ENCODE data around the gene TP63. TPM values are rescaled to one million over a fixed set of nuclear protein-coding genes. Genes with fewer than 3 reads are reported as not detected.

TP63 gene
- total and polyA plus RNA-seq, 2 donors (not counting 3 experiments of a cell fraction or from before 2014, with no cell fraction given) = not detected

- H3K36me3 ChIP-seq (ENCODE audit: control insufficient read depth in 2 of 2, extremely low read depth in 1 of 2, insufficient read depth in 2 of 2, low read length in 2 of 2) = no peaks in the 10 kb centered on the region
- H3K9me1 ChIP-seq (replicated peaks; ENCODE audit: control insufficient read depth, extremely low read depth, insufficient read depth, low read length) = no peaks in the 10 kb centered on the region
- TF ChIP-seq POLR2AphosphoS5 (IDR thresholded peaks at IDR 0.05; ENCODE audit: insufficient read depth, low read depth, low read length) (no peak), FOS (IDR thresholded peaks at IDR 0.05; ENCODE audit: borderline replicate concordance, insufficient read depth, low read length) (no peak), MAX (IDR thresholded peaks at IDR 0.05; ENCODE audit: insufficient read depth, insufficient read length) (no peak), JUN (IDR thresholded peaks at IDR 0.05; ENCODE audit: borderline replicate concordance, insufficient read depth, insufficient read length, low read depth) (no peak), EZH2 (IDR thresholded peaks at IDR 0.05; ENCODE audit: borderline replicate concordance, low read depth, low read length, severe bottlenecking) (no peak), CTCF (IDR thresholded peaks at IDR 0.05; ENCODE audit: extremely low read depth in 1 of 2, insufficient read depth in 1 of 2, low read depth in 1 of 2, low read length in 2 of 2) (no peak), POLR2A (IDR thresholded peaks at IDR 0.05; ENCODE audit: low read depth, low read length) (no peak), MYC (IDR thresholded peaks at IDR 0.05; ENCODE audit: low read depth, low read length) (no peak), GATA2 (IDR thresholded peaks at IDR 0.05; ENCODE audit: insufficient read depth, insufficient read length, low read depth, low read length) (no peak)
- CTCF ChIA-PET = interaction anchor here (0.8 to 2.3 kb wide), 4 partner anchors 11 to 274 kb away, joined by 3 to 12 read pairs (median 4); no protein-coding TSS in a partner anchor
- no peak for DNase-seq (ENCODE audit: low read depth, low spot score)
- intact Hi-C loops (cut with micrococcal nuclease) (no loop called here), dilution Hi-C loops (cut with MboI; ENCODE audit: extremely low pct_ligation_motif_present, low sequenced_read_pairs) (no loop called here)
- no peak for FAIRE-seq
- H3K27ac ChIP-seq (ENCODE audit: insufficient read depth, low read depth, low read length) = no peak overlapping the region
- H3K4me2 ChIP-seq (ENCODE audit: insufficient read depth, low read length) = no peak overlapping the region
- no peaks in the 10 kb centered on the region for H3K27me3 ChIP-seq (ENCODE audit: control insufficient read depth in 2 of 2, insufficient read depth in 2 of 2, low read length in 2 of 2)
- H3K4me3 ChIP-seq (replicated peaks in 1 of 3; ENCODE audit: insufficient read depth in 1 of 3, low read depth in 1 of 3, low read length in 3 of 3) = no peak overlapping the region
- H3K9ac ChIP-seq (replicated peaks; ENCODE audit: extremely low read depth, insufficient read depth, low read length) = no peak overlapping the region
- no peaks in the 10 kb centered on the region for H4K20me1 ChIP-seq (replicated peaks; ENCODE audit: control insufficient read depth, extremely low read depth, insufficient read depth, low read length)
- H3K9me3 ChIP-seq (replicated peaks; ENCODE audit: control insufficient read depth, insufficient read depth, low read length) = no peaks in the 10 kb centered on the region
- H3K4me1 ChIP-seq (ENCODE audit: control insufficient read depth, extremely low read depth, insufficient read depth, low read length) = no peaks in the 10 kb centered on the region
- BruUV-seq (replicated peaks) = no TSS peak
- no peak overlapping the region for H2AFZ ChIP-seq (ENCODE audit: low read depth, low read length)
- no peaks in the 10 kb centered on the region for H3K79me2 ChIP-seq (ENCODE audit: control insufficient read depth, insufficient read depth, low read length)
- POLR2A ChIA-PET = no interaction called here
These were observed 43.2 kb downstream of the TP63 start for GRCh38 chr3:189674249-189674913.

Measured in endothelial cell of umbilical vein (primary cell).